ENCODE measurements around the gene TMTC1. TPM values are rescaled to one million over a fixed set of nuclear protein-coding genes. Genes with fewer than 3 reads are reported as not detected.

The TMTC1 gene
- polyA plus RNA-seq, 6 donors from 2014 or later = not detected

DNA sequence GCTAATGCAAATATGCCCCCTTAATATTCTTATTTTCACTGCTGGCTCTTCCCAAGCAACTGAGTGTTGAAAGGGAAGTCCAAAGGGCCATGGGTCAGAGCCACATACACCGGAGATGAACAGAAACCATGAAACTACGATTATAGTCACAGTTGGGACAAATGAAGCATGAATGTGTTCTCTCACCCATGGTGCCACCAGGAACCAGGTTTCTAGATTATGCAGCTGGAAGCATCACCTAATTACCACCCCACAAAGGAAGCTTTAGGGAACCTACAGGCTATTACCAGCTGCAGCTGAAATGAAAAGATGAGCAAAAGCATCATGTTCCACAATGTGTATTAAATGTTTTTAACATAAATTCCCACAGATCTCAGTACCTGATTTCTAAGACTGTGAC is 15.4 kb downstream of the TMTC1 start:
- Mint-ChIP-seq H3K36me3 (no peaks in the 10 kb centered on the region), H3K9me3 (peaks cover 0 to 6% (median 0%) of the 10 kb centered on the region in 7 donors), H3K27ac (no peak overlapping the region), H3K4me3 (no peak overlapping the region), H3K27me3 (no peaks in the 10 kb centered on the region), H3K4me1 (no peaks in the 10 kb centered on the region)
- DNase-seq = no peak
- ATAC-seq (ENCODE audit: low read depth in 2 of 2) = no peak

DNA sequence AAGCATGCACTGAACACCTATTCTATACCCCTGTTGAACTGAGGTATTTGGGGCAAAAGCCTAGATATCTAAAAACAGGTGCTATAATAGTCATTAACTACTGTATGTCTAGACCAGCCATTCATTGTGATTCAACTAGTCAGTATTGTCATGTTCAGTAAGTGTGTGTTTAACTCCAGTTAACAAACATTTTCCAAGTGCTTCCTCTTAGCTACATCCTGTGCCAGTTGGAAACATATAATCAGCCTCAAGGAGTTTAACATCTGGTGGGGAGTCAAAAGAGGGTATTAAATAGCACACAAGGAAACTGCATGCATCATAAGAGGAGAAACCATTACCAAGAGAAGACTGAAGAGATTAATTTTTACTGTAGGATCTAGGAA is 20.4 kb downstream of the TMTC1 start:
- Mint-ChIP-seq H3K4me1 (no peaks in the 10 kb centered on the region), H3K27me3 (no peaks in the 10 kb centered on the region), H3K27ac (no peak overlapping the region), H3K4me3 (no peak overlapping the region), H3K9me3 (peaks cover 0 to 1% (median 0%) of the 10 kb centered on the region in 7 donors), H3K36me3 (no peaks in the 10 kb centered on the region)
- DNase-seq = no peak
- no peak for ATAC-seq (ENCODE audit: low read depth in 2 of 2)

DNA sequence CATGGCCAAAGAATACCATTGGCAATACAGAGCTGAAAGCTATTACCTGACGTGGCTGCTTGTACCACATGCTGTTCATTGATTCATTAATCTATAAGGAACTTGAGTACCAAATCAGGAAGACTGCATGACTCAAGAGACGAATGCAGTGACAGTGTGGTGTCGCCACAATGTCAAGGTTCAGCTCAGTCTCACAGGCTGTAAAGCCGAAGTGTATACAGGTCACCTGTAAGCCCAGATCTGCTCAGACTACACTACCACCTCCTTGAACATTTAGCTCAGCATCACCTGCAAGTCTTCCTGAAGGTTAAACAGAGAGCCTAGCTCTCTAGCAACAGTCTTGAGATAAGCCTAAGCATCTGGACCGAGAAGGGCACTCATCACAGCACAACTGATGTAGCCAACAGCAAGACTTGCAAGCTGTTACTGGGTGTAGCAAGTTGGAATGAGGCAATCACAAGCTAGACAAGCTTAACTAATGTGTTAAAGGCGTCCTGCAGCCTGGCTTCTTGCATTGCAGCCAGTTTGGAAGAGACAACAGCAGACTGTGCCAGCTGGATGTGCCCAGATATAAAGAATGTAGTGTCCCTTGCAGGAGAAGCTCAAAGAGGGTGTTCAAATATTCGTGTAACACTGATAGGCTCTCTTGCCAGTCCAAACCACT is 21.0 kb downstream of the TMTC1 start:
- no peak overlapping the region for H3K27ac Mint-ChIP-seq
- H3K4me1 Mint-ChIP-seq = no peaks in the 10 kb centered on the region
- DNase-seq (no peak), ATAC-seq (ENCODE audit: low read depth in 2 of 2) (no peak)
- no peaks in the 10 kb centered on the region for H3K27me3 Mint-ChIP-seq
- no peaks in the 10 kb centered on the region for H3K36me3 Mint-ChIP-seq
- H3K9me3 Mint-ChIP-seq = peaks cover 0 to 4% (median 0%) of the 10 kb centered on the region in 7 donors
- H3K4me3 Mint-ChIP-seq = no peak overlapping the region

DNA sequence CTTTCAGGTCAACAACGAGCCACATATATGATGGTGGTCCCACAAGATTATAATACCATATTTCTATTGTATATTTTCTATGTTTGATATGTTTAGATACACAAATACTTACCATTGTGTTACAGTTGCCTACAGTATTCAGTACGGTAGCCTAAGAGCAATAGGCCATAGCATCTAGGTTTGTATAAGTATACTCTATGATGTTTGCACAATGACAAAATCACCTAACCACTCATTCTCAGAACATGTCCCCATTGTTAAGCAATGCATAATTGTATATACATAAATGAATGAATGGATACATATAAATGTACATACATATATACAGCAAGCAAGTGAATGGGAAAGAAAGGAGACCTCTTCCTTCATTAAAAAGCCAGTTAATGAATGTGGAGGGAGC is 23.8 kb downstream of the TMTC1 start:
- Mint-ChIP-seq H3K27me3 (no peaks in the 10 kb centered on the region), H3K4me3 (no peak overlapping the region), H3K9me3 (peaks cover 0 to 9% (median 2%) of the 10 kb centered on the region in 7 donors), H3K4me1 (no peaks in the 10 kb centered on the region), H3K36me3 (no peaks in the 10 kb centered on the region), H3K27ac (no peak overlapping the region)
- ATAC-seq (ENCODE audit: low read depth in 2 of 2) (no peak), DNase-seq (no peak)

DNA sequence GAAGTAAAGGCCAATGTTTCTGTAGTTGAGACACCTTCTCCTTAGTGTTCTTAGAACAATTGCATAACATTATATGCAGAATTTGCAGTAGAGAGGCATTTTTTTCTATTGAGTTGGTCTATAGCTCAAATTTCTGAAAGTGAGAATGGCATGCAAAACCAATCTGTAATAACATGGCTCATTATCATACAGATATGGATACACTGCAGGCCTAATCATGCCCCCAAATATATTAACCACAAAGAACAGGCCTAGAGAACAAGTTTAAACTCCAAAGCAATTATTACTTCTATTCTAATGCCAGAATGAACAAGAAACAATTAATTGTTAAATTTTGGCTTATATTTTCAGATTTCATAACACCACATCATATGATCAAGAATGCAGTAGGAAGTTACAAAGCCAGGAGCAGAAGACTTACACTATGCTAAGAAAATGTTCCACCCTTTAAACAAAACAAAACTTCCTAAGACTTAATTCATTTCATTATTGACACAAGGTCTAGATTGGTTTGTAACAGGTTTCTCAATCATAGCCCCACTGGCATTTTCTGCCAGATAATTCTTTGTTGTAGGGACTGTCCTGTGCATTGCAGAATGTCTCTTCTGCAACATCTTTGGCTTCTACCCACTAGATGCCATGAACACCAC is 26.9 kb downstream of the TMTC1 start:
- Mint-ChIP-seq H3K4me1 (no peaks in the 10 kb centered on the region), H3K4me3 (no peak overlapping the region), H3K27ac (no peak overlapping the region), H3K27me3 (no peaks in the 10 kb centered on the region), H3K36me3 (no peaks in the 10 kb centered on the region), H3K9me3 (peaks cover 0 to 9% (median 4%) of the 10 kb centered on the region in 7 donors)
- DNase-seq (no peak), ATAC-seq (ENCODE audit: low read depth in 2 of 2) (no peak)

DNA sequence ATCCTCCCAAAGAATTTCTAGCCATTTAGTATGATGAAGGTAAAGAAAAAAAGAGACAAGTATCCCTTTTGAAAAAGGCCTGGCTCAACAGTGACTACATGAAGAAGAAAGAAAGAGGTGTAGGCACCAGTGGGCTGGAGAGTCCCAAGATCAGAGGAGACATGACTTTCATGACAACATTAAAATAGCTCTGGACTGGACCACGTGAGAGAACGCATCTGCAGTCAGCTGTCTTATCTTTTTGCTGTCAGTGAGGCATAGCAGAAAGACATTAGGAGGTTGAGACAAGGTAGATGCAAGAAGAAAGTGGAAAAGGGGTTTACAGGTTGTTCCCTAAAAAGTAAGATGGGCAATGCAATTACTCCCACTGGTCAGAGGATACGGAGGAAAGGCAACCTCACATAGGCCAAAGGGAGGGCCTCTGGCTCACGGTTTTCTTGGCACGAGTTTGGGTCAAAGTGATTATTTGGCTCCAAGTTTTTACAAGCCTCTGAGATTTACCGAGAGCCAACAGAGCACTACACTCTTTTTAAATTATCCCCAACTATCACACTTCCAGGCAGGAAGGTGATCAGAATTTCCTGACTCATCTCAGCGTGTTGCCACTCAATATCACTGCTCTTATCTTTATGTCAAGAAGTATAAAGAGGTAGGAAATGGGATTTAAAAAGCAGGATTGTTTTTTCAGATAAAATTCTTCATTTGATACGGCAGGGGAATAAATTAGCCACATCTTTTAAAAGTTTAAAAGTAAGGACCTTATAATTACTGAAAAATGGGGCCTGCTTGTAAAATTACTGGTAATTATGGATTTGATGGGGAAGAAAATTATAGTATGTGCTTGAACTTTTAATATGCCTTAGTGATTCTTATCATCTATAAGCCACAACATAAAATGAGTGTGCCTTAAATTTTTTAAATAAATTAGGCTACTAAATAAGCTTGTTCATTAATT is 29.2 kb downstream of the TMTC1 start:
- ATAC-seq (ENCODE audit: low read depth in 2 of 2) (no peak), DNase-seq (no peak)
- Mint-ChIP-seq H3K27me3 (peaks cover 0 to 8% (median 0%) of the 10 kb centered on the region in 3 donors), H3K36me3 (no peaks in the 10 kb centered on the region), H3K27ac (no peak overlapping the region), H3K4me3 (no peak overlapping the region), H3K4me1 (no peaks in the 10 kb centered on the region), H3K9me3 (peaks cover 0 to 10% (median 6%) of the 10 kb centered on the region in 7 donors)

DNA sequence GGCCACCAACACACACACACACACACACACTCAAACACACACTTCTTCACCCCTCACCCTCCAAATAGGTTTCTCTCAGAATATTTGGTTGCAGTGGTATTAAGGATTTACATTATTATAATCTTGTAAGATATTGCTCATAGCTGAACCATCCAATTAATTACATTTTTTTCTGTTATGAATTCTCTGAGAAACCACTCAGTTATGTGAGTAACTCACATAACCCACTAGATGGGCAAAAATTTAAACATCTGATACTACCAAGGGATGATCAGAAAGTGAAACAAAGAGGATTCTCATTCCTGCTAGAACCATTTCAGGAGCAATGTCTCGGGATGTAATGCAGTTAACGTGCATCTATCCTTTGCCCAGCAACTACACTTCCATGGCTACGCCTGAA is 31.6 kb downstream of the TMTC1 start:
- ATAC-seq (ENCODE audit: low read depth in 2 of 2) (no peak), DNase-seq (no peak)
- H3K36me3 Mint-ChIP-seq = no peaks in the 10 kb centered on the region
- no peak overlapping the region for H3K4me3 Mint-ChIP-seq
- peaks cover 0 to 8% (median 0%) of the 10 kb centered on the region in 3 donors for H3K27me3 Mint-ChIP-seq
- no peaks in the 10 kb centered on the region for H3K4me1 Mint-ChIP-seq
- no peak overlapping the region for H3K27ac Mint-ChIP-seq
- H3K9me3 Mint-ChIP-seq = peaks cover 0 to 10% (median 2%) of the 10 kb centered on the region in 7 donors

DNA sequence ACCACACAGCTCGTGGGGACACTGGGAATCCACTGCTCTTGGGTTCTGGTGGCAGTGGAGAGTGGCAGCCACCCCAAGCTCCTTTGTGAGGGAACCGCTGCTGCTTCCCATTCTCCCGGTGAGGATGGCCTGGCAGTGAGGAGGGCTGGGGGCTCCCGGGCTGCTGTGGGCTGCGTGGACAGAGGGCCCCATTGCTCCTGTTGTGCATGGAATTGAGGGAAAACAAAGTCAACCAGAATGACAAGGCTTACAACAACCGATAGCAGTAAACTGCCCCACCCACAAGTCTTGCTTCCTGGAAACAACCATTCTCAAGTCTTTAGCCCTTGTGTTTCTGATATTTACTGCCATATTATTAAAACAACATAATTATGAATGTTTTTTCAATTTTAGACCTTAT is 32.1 kb downstream of the TMTC1 start:
- no peak overlapping the region for H3K27ac Mint-ChIP-seq
- peaks cover 0 to 10% (median 2%) of the 10 kb centered on the region in 7 donors for H3K9me3 Mint-ChIP-seq
- peaks cover 0 to 8% (median 0%) of the 10 kb centered on the region in 3 donors for H3K27me3 Mint-ChIP-seq
- ATAC-seq (ENCODE audit: low read depth in 2 of 2) = no peak
- no peaks in the 10 kb centered on the region for H3K36me3 Mint-ChIP-seq
- no peaks in the 10 kb centered on the region for H3K4me1 Mint-ChIP-seq
- DNase-seq = no peak
- no peak overlapping the region for H3K4me3 Mint-ChIP-seq

DNA sequence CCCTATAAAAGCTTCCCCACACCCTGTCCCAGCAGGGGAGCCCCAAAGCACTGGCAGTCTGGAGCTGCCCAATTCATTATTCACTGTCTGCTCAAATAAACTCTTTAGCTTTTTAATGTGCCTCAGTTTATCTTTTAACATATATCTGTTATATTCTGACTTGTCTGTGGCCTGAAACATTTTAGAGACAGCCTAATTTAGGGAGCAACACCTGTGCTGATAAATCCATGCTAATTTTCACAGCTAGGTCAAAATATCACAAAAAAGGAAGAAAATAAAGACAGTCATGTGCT is 32.9 kb downstream of the TMTC1 start:
- H3K36me3 Mint-ChIP-seq = no peaks in the 10 kb centered on the region
- ATAC-seq (ENCODE audit: low read depth in 2 of 2) = no peak
- H3K4me1 Mint-ChIP-seq = no peaks in the 10 kb centered on the region
- H3K27ac Mint-ChIP-seq = no peak overlapping the region
- H3K27me3 Mint-ChIP-seq = peaks cover 0 to 8% (median 0%) of the 10 kb centered on the region in 3 donors
- DNase-seq = no peak
- H3K9me3 Mint-ChIP-seq = peaks cover 0 to 10% (median 2%) of the 10 kb centered on the region in 7 donors
- no peak overlapping the region for H3K4me3 Mint-ChIP-seq

DNA sequence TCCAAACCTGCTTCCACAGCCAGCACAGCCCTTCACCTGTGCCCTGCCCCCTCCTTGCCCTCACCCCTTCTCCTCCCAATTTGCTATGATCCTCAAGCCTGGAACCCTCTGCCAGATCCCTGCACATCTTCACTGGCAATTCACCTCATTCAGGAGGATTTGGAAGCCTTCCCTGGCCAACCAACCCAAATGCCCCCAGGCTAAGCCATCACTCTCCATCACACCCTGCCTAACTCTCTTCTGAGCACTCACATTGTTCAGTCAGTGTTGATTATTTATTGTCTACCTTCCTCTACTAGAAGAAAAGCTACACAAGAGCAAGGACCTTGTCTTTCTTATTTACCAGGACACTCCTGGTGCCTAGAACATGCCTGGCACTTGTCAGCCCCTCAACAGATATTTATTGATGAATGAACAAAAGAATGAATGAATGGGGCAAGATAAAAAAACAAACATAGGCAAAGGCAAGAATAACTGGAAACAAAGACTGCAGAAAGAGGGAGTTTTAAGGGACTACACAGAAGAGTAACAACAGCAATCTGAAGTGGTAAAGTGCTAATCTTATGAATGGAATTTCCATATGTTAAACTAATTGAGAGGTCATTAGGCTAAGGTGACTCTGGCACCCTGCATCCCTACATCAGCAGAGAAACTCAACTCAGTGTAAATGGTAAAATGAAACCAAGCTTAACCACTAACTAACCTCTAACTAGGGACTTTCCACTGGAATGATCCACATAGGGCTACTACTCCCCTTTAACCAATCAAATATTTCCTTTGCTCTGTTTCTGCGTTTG is 33.4 kb downstream of the TMTC1 start:
- H3K27ac Mint-ChIP-seq = no peak overlapping the region

DNA sequence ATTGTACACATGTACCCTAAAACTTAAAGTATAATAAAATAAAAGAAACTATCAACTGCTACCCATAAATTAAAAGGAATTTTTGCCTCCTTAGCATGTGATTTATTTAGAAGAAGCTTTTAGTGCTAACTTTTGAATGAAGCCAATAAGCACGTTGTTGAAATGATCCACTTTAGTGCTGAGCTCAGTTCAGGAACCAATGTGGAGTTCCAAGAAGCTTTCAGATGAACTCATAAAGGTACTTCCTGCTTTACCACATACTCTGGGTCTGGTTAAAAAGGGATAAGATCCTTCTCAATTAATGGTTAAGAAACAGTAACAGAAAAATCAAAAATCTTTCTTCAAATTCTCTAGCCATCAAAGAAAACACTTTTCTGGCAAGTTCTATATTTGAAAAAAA is 39.4 kb downstream of the TMTC1 start:
- ATAC-seq (ENCODE audit: low read depth in 2 of 2) (no peak), DNase-seq (no peak)
- H3K4me1 Mint-ChIP-seq = no peaks in the 10 kb centered on the region
- no peak overlapping the region for H3K27ac Mint-ChIP-seq
- no peaks in the 10 kb centered on the region for H3K36me3 Mint-ChIP-seq
- no peak overlapping the region for H3K4me3 Mint-ChIP-seq
- H3K9me3 Mint-ChIP-seq = peaks cover 0 to 14% (median 0%) of the 10 kb centered on the region in 7 donors
- H3K27me3 Mint-ChIP-seq = no peaks in the 10 kb centered on the region

More for the DNA sequence above, 33.4 kb downstream of the TMTC1 start:
- ATAC-seq (ENCODE audit: low read depth in 2 of 2) (no peak), DNase-seq (no peak)
- peaks cover 0 to 8% (median 0%) of the 10 kb centered on the region in 3 donors for H3K27me3 Mint-ChIP-seq
- H3K4me3 Mint-ChIP-seq = no peak overlapping the region
- peaks cover 0 to 10% (median 2%) of the 10 kb centered on the region in 7 donors for H3K9me3 Mint-ChIP-seq
- no peaks in the 10 kb centered on the region for H3K4me1 Mint-ChIP-seq
- H3K36me3 Mint-ChIP-seq = no peaks in the 10 kb centered on the region

DNA sequence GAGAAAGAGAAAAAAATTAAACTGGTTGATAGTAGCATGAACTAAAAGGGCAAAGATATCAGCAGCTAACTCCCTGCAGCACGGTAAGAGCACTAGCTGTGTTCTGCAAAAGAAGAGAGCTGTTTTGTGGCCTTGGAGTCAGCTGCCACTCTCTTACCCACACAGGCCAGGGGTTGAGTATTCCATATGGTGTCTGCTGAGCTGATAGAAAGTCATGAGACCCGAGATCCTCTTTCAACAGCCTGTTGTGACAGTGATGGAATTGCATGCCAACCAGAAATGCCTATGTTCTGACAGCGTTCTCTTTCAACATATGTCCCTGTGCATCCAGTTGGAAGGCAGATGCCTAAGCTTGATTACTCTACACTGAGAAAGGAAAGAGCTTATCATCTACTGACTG is 39.9 kb downstream of the TMTC1 start:
- H3K4me3 Mint-ChIP-seq = no peak overlapping the region
- H3K9me3 Mint-ChIP-seq = peaks cover 0 to 14% (median 0%) of the 10 kb centered on the region in 7 donors

DNA sequence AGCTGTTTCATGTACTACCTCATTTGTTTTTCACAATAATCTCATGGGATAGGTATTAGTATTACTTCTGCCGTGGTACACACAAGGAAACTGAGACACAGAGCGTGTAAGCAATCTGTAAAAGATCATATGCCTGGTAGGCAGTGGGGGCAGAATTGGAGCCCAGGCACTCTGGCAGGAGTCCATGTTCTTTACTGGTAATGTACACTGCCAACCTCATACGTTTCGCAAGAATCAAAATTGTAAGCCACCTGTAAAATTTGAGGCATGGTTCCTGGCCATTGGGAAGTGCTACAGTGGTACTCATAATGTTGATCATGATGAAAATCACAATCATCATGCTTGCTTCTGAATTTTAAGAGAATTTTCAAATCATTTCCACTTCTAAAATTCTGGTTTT is 40.7 kb downstream of the TMTC1 start:
- no peaks in the 10 kb centered on the region for H3K4me1 Mint-ChIP-seq
- H3K27ac Mint-ChIP-seq = no peak overlapping the region
- no peak overlapping the region for H3K4me3 Mint-ChIP-seq
- ATAC-seq (ENCODE audit: low read depth in 2 of 2) = no peak
- H3K9me3 Mint-ChIP-seq = peaks cover 0 to 14% (median 0%) of the 10 kb centered on the region in 7 donors
- H3K27me3 Mint-ChIP-seq = no peaks in the 10 kb centered on the region
- H3K36me3 Mint-ChIP-seq = no peaks in the 10 kb centered on the region
- no peak for DNase-seq

More for the DNA sequence above, 39.9 kb downstream of the TMTC1 start:
- no peaks in the 10 kb centered on the region for H3K4me1 Mint-ChIP-seq
- H3K27me3 Mint-ChIP-seq = no peaks in the 10 kb centered on the region
- DNase-seq (no peak), ATAC-seq (ENCODE audit: low read depth in 2 of 2) (no peak)
- no peaks in the 10 kb centered on the region for H3K36me3 Mint-ChIP-seq
- H3K27ac Mint-ChIP-seq = no peak overlapping the region
